OCI-LY7 (cell line): ENCODE measurements around the gene OXCT1.

ENCODE experiments used
- EZH2phosphoT487 ChIP-seq: fragments of 200-600 bp; sonication (generic); IDR thresholded peaks from 2 replicates; pipeline ENCODE4 v1.6.1; 2018; ENCODE audit warnings: low read depth, borderline replicate concordance, mild to moderate bottlenecking, mixed run types, antibody characterized with exemption, low read length, moderate library complexity, mixed read lengths
- TF ChIP-seq, protein P1 (sequence below): fragments of 200-600 bp; sonication (generic); conservative IDR thresholded peaks from 2 replicates; pipeline ENCODE4 v1.5.1; 2014; ENCODE audit warnings: mild to moderate bottlenecking, antibody characterized with exemption, low read length, moderate library complexity, mixed read lengths

DNA sequence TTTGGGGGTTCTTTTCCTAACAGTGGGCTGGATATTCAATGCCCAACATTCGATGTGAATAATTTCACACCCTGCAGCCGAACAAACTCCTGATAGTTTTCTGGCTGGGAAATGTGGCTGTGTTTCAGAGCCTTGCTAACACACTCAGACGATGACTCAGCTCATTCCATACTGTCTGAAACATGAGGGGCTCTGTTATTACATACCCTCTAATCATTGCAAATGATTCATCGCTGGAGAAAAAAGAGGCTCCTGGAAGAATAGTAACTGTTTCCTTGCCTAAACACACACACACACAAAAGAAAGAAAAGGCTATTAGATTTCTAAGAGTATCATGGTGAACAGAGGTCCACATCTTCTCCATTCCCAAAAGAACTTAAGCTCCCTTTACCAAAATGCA is 75.8 kb downstream of the OXCT1 start:
- TF ChIP-seq, protein P1, sequence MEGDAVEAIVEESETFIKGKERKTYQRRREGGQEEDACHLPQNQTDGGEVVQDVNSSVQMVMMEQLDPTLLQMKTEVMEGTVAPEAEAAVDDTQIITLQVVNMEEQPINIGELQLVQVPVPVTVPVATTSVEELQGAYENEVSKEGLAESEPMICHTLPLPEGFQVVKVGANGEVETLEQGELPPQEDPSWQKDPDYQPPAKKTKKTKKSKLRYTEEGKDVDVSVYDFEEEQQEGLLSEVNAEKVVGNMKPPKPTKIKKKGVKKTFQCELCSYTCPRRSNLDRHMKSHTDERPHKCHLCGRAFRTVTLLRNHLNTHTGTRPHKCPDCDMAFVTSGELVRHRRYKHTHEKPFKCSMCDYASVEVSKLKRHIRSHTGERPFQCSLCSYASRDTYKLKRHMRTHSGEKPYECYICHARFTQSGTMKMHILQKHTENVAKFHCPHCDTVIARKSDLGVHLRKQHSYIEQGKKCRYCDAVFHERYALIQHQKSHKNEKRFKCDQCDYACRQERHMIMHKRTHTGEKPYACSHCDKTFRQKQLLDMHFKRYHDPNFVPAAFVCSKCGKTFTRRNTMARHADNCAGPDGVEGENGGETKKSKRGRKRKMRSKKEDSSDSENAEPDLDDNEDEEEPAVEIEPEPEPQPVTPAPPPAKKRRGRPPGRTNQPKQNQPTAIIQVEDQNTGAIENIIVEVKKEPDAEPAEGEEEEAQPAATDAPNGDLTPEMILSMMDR, result no peak
- TF ChIP-seq EZH2phosphoT487, result no peak
